GM19455 (cell line): ENCODE results near the gene MEX3A.
"Not testable (repeated sequence)": the region's sequence is repeated elsewhere in the genome, so short reads cannot be mapped to it uniquely, and the experiment has no call there.

Experiments used
- ATAC-seq: cut with Tn5 transposase; IDR thresholded peaks from one replicate; pipeline ENCODE4 v1.9.1; 2021; ENCODE audit not compliant: unreplicated experiment

MEX3A gene, protein sequence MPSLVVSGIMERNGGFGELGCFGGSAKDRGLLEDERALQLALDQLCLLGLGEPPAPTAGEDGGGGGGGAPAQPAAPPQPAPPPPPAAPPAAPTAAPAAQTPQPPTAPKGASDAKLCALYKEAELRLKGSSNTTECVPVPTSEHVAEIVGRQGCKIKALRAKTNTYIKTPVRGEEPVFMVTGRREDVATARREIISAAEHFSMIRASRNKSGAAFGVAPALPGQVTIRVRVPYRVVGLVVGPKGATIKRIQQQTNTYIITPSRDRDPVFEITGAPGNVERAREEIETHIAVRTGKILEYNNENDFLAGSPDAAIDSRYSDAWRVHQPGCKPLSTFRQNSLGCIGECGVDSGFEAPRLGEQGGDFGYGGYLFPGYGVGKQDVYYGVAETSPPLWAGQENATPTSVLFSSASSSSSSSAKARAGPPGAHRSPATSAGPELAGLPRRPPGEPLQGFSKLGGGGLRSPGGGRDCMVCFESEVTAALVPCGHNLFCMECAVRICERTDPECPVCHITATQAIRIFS

DNA sequence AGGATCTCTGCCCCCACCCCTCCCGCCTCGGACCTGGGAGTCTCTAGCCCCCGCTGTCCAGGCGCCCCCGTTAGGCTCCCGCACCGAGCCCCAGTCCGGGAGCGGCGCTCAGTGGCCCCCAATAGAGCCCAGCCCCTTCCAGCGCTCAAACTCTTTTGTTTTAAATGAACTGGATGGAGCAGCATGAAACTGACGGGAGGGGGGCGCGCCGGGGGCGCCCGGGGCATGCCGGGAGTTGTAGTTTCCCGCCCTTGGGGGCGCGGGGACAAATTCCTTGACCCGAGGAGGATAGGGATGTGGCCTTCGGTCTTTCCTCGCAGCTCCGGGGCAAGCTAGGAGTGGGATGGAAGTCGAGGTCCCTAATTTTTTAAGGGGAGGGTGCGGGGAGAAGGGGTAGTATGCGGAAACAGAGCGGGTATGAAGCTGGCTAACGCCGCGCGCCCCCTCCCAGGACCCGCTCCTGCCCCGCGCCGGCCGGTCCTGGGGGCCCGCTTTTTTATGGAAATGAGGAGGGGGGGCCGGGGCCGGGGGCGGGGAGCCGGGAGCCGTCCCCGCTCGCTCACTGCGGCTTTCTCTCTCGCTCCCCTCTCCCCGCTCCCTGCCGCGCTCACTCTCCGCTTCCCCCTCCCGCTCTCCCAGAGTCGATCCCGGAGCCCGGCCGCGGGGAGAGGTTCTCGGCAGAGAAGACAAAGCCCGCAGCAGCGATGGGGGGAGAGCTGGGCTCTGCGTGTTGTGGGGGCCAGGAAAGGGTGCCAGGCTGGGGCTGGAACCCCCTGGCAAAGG is at the start of gene MEX3A:
Gene MEX3A, minus strand, starts transcription at position 157 of the 783 bp plus-strand sequence. CDS start 467 bp downstream, outside the sequence.
- peak; percentile 59 for ATAC-seq

DNA sequence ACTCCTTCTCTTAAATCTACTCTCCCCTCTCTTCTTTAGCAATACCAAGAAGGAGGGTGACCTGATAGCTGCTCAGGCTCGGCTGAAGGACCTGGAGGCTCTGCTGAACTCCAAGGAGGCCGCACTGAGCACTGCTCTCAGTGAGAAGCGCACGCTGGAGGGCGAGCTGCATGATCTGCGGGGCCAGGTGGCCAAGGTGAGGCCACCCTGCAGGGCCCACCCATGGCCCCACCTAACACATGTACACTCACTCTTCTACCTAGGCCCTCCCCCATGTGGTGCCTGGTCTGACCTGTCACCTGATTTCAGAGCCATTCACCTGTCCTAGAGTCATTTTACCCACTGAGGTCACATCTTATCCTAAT is 48.3 kb upstream of the MEX3A start:
- ATAC-seq = no peak

DNA sequence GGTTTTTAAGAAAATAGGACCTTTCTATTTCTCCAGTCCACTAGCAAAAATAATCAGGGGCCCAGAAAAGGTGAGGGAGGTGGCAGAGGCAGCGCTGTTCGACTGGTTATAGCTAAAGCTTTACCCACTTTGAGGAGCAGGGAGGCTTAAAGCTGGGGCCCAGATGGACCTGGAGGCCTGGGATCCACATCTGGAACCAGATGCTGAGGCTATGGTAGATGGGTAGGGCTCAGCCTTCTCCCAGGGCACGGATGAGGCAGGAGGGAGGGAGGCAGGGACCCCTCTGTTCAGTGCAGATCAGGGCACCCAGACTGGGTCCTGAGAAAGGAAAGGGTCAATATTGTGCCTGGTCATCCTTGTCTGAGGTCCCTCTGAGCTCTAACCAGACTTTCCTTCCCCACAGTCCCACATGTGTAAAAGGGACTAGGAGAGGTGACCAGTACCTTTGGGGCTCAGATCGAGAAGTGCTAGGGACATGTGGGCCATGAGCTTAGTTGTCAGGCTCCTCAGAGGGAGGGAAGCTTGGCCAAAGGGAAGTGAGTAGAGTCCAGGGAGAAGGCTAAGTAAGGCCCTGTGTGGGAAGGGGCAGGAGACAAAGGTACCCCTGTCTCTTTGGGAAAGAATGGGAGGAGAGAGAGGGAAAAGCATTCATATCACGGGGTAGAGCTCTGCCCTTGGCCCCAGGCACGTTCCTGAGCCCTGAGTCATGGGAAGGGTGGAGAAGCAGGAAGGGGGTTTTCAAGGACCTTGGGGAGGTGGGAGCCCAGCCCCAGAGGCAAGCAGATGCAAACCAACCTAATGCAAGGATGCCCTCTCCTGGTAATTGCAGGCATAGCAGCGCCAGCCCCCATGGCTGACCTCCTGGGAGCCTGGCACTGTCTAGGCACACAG is 47.7 kb upstream of the MEX3A start:
- no peak for ATAC-seq

DNA sequence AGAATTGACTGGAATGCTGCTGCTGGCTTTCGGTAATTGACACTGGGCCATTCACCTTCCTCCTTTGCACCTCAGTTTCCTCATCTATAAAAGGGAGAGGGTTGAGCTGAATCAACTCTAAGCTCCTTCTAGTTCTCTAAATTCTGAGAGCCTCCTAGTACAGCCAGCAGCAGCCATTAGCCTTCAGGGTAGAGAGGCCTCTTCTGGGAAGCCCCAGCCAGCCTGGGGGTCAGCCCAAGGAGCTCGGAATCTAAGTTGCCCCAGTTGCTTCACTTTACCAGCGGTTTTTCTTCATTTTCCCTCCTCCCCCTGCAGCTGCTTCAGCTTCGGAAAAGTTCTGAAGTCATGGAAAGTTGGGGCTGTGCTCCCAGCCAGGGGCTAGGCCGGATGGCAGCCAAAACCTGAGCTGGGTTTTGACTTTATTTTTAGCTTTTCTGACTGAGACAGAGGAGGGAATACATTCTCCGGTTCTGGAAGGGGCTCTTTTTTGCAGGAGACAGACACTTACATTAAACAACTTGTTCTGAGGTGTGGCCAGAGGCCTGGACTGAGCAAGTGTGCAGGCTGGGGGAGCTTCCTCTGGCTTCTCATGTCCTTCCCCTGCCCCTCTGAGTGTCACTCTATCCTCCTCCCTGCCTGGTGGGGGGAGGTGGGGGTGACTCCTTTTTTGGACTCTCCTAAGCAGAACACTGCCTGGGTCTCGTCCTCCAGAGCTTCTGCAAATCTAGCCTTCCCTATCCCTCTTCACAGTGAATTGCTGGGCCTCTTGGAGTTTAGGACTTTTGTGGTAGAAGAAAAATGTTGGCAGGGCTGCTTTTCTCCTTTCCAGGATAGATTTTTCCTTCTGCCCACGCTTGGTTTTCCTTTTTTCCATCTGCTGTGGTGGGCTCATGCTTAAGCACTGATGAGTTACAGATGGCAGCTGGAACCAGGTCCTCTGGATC is 46.7 kb upstream of the MEX3A start:
- ATAC-seq = no peak

DNA sequence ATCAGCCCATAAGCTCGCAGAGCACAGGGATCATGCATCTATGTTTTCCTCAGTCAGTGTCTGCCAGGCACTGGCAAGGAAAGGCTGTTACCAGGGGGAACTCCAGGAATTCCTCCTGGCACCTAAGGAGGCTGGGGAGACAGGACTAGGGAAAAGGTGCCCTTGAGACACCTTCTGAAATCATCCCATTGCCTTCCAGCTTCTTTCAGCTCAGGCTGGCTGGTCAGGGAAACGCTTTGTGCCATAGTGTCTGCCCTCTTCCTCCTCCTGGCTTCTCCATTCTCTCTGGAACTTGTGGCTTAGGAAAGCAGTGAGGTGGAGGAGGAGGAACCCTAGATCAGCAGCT is 46.0 kb upstream of the MEX3A start:
- ATAC-seq = no peak

DNA sequence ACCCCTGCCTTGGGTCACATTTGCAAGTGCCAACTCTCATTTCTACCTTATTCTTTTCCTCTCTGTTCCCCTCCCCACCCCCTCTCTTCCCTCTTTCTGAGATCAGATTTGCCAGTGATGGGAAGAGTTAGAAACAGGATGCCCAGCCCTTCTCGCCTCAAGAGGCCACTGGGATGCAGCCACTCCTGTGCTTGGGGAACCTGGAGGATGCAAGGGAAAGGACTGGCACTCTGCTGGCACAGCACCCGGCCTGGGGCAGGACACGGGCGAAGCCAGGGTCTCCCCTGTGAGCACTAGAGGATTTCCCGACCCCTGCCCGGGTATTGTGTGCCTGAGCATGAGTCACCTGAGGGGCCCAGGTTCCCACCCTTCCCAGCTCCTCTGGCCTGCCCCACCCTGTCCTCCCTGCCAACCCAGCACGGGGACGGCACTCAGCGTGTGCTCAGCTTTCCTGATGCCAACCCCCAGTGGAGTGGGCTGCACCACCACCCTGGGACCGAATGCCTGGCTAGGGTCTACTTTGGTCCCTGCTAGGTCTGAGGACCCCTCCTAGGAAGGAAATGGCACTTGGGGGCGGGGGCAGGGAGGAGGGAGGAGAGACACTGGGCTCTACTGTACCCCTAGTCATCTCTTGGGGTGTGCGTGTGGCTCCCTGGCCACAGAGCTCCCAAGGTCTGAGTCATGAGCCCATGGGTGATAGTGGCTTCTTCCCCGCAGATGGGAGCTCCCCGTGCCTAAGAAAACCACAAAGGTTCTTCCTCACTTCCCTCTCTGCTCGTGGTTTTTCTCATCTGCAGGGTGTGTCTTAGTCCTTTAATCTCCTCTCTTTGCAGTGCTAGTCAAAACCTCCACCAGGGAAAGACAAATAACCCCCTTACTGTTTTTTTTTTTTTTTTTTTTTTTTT is 44.6 kb upstream of the MEX3A start:
- ATAC-seq = no peak

DNA sequence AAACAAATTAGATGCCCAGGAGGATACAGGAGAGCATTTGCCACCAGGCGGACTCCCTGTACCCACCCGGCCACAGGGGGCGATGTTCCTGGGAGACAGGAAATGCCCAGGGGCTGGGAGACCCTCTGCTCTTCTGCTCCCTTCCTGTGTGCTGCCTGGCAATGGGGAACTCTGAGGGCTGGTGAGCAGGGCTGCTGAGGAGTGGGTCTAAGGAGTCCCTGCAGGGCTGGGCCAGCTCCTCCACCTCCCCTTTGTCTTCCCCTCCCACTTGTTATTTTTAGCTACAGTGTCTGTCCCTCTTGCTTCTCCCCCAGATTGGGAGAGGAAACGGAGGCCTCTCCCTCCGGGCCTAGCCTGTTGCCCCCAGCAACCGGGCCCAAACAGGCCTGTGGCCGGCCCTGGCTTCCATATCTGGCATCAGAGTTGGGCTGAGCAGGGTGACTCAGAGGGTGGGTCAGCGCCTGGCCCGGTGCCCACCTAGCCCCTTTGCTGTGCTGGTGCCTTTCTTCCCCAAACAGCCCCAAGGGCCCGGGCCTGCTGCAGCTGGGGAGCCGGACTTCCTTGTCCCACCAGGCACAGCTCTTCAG is 43.9 kb upstream of the MEX3A start:
- ATAC-seq = no peak

DNA sequence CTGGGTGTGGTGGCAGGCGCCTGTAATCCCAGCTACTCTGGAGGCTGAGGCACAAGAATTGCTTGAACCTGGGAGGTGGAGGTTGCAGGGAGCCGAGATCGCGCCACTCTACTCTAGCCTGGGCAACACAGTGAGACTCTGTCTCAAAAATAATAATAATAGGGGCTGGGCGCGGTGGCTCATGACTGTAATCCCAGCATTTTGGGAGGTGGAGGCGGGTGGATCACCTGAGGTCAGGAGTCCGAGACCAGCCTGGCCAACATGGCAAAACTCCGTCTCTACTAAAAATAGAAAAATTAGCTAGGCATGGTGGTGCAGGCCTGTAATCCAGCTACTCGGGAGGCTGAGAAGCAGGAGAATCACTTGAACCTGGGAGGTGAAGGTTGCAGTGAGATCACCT is 43.3 kb upstream of the MEX3A start:
- ATAC-seq = not testable (repeated sequence)

DNA sequence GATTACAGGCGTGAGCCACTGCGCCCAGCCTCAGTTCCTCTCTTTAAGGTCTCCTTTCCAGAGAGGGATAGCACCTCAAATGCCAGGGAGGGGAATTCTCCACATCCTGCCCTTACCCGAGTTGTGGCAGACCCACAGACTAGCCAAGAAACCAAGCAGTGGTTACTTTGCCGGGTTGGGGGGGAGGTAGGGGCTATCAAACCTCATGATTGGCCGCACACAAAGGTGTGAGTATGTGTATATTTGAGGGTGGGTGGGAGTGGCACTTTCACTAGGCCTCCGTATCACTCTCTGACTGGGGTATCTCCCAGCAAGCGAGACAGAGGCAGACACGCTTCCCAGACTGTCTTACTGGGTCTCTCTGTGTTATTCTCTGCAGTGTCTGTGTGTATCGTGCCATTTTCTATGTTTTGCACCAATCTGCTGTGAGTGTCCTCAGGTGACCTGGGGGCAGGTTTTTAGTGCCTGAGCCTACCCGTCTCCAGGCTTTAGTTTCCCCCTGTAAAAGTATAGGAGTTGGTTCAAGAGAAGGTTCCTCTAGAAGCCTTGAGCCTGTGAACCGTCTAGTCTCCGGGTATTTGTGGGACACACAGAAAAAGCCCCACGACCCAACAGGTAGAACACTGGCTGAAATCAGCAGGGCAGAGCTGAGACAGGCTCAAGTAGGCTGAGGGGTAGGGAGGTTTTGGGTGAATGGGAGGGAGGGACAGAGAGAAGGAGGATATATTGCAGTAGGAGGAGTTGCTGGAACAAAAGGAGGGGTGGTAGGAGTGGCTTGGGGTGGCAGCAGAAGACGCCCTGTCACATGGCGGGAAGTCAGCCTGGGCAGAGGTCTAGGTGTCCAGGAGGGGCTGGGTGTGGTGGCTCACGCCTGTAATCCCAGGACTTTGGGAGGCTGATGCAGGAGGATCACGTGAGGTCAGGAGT is 42.6 kb upstream of the MEX3A start:
- no peak for ATAC-seq

DNA sequence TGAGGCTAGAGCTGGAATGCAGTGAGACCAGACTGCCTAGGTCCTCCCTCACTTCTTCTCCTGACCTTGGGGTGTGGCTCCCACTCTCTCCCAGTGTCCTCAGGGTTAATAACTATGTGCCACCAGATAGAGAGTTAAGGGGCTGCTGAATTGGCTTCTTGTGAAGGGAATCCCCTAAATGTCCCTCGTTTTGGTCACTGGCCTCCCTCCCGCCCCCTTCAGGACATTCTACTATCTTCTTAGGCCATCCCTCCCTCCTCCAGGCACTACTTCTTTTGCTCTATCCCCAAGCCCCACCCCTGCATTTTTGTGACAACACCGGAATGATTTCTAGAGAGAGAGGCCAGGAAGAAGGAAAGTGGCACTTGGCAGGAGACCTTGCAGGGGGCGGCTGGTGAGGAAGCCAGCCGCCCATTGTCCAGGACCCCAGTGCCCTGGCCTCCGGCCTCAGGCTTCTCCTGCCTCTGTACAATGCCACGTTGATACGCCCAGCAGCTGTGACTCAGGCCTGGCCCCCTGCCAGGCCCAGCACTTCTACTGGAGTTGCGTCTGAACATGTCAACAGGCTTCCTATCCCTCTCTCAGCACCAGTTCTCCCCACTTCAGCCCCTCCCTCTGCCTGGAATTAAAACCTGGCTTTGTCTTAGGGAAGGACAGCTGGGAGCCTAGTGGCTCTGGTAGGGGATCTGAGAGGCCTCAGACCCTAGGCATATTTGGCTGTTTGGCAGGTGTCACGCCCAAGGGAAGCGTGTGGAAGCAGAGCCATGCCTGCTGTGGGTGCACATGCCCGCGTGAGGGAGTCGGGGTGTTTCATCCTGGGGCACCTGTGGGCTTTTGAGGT is 41.3 kb upstream of the MEX3A start:
- no peak for ATAC-seq

DNA sequence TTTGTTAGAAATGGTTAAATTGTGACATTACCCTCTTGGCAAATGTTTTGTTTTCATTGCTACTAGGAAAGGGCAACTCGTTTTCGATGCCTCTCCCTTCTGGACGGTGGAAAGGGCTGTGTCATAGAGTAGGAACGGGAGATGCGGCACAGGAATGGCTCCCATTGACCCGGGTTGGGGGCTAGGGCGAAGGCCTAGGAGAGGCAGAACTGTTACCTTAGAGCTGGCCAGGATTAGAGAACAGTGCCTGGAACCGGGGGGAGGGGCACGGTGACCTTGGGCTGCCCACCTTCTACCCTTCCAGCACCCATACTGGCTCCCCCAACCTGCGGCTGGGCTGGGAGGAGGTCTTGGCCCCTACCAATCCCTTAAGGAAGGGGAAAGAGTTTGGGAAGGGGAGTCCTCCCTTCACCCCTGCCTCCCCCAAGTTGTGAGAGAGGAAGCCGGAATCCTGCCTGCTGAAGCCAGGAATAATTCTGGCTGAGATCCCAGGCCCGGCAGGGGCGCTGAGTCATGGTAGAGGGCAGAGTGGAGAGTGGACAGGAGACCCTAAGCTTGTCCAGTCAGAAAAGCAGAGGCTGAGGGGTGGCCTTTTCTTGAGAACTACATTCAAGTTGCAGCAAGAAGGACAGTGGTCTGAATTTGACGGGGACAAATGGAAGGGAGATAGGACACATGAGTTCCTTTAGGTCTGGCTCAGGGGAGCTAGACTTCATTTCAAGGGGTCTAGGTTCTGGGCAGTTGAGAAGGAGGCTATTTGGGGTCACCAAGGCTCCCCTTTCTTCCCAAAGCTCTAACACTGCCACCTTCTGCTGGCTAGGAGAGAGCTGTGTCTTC is 40.5 kb upstream of the MEX3A start:
- no peak for ATAC-seq

DNA sequence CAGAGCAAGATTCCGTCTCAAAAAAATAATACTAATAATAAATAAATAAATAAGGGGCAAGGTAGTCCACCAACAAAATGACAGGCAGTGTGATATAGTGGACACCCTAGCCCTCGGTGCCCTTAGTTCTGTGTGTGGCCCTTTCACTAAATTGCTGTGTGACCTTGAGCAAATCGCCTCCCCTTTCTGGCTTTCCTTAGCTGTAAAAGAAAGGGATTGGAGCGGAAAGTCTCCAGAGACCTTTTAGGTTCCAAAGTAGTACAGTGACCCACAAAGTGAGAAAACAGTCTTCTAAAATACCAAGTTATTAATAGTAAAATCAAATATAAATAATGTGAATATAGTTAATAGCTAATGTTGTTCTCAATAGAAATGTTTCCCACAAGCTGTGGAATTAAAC is 39.8 kb upstream of the MEX3A start:
- ATAC-seq = no peak

DNA sequence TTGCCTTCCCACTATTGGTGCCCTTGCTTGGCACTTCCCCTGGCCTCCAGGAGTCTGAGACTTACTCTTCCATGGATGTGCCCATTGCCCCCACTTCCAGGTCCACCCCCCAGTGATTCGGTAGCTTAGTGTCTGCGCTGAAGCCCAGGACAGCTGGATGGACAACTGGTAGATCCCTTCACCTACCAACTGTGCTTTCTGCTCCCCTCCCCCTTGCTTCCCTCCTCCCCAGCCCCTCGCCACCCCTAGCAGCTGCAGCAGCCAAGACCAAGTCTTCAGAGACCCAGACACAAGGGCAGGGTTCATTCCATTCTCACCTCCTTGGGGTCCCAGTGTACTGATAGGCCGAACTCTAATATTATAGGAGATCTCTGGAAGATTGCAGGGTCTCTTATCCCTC is 39.2 kb upstream of the MEX3A start:
- no peak for ATAC-seq

DNA sequence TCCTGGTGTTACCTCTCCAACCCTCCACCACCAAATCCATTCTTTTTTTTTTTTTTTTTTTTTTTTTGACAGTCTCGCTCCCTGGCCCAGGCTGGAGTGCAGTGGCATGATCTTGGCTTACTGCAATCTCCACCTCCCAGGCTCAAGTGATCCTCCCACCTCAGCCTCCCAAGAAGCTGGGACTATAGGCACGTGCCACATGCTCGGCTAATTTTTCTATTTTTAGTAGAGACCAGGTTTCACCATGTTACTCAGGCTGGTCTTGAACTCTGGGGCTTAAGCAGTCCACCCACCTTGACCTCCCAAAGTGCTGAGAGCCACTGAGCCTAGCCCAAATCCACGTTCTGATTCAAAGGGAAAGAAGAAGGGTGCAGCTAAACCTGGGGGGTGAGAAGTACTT is 38.7 kb upstream of the MEX3A start:
- not testable (repeated sequence) for ATAC-seq

DNA sequence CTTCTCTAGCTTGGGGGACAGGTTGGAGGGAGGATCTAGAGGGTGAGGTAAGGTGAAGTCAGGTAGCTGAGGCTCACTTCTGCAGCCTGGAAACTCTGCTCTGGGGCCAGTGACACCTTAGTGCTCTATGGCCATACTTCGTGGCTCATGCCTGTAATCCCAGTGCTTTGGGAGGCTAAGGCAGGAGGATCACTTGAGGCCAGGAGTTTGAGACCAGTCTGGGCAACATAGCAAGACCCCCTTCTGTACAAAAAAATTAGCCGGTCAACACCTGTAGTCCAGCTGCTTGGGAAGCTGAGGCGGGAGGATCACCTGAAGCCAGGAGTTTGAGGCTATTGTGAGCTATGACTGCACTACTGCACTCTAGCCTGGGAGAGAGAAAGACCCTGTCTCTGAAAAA is 38.1 kb upstream of the MEX3A start:
- no peak for ATAC-seq
